T-helper 22 cell (primary cell): Measurements from ENCODE around the gene MYH3.

Experiments used
- DNase-seq: peaks from one replicate; pipeline ENCODE4 v3.0.0-alpha.2; 2020; ENCODE audit warnings: low read depth

The MYH3 gene

GRCh38 chr17:10648956-10649355, 8.2 kb downstream of the MYH3 start:
- DNase-seq = no peak

DNA sequence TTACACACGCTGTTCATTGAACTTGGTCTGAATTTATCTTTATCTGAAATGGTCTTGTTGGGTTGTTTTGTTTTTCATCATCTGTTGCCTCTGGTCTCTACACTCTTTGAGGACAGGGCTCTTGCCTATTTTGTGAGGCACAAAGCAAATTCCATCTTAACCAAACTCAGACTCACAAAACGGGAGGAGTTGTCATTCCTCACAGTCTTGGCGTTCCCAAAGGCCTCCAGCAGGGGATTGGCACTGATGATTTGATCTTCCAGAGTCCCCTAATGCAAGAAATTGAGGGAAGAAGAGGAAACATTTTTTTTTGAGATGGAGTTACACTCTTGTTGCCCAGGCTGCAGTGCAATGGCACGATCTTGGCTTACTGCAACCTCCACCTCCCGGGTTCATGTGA, 8.7 kb downstream of the MYH3 start:
- DNase-seq = no peak

DNA sequence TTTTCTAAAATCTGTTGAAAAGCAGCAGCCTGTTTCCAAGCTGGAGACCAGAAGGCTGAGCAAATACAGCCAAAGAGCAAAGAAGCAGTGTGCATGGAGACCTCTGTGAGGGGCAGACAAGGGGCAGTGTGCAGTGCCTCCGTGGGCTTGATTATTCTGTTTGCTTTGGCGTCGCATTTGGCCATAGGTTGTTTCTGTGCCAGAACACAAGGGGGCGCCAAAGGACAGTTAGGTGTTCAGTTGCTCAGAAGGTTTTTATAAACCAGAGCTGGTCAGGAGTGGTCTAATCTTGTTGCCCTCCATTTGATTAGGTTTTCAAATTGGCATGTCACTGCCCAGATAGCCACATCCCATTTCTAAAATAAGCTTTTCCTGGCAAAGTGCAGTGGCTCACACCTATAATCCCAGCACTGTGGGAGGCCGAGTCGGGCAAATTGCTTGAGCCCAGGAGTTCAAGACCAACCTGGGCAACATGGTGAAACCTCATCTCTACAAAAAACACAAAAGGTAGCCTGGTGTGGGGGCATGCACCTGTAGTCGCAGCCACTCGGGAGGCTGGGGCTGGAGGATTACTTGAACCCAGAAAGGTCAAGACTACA, 10.6 kb downstream of the MYH3 start:
- peak; percentile 32 for DNase-seq

DNA sequence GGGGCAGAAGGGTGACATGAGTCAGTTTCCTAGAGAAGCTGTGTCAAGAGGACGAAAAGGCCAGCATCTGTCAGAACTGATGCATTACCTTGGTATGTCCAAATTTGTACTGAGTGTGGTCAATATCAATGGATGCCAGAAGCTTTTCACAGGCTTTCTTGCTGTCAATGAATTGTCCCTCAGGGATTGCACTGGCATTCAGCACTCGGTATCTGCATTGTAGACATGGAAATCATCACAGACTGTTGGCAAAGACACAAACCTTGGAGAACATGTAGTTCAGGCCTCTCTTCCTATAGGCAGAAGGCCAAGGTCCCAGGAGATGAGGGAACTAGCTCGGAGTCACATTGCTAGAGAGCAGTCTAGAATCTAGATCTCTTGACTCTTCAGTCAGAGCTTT, 16.6 kb downstream of the MYH3 start:
- DNase-seq = no peak

GRCh38 chr17:10638151-10638550, 19.0 kb downstream of the MYH3 start:
- no peak for DNase-seq

GRCh38 chr17:10635290-10635689, 21.8 kb downstream of the MYH3 start:
- no peak for DNase-seq

GRCh38 chr17:10633738-10634379, 23.2 kb downstream of the MYH3 start:
- no peak for DNase-seq

DNA sequence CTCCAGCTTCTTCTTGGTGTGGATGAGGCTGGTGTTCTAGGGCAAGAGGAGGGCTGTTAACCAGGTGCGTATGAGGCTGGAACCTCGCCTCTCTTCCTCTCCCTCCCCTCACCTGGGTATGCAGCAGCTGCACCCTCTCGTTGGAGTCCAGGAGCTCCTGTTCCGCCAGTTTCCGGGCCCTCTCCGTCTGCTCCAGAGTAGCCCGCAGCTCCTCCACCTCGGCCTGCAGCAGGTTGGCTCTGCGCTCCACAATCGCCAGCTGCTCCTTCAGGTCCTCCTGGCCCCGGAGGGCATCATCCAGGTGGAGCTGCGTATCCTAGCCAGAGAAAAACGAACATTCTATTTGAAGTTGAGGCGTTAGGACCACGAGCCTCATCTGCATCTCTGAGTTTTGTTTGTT, 25.4 kb downstream of the MYH3 start:
- DNase-seq = no peak

GRCh38 chr17:10631048-10631700, 25.9 kb downstream of the MYH3 start:
- no peak for DNase-seq

DNA sequence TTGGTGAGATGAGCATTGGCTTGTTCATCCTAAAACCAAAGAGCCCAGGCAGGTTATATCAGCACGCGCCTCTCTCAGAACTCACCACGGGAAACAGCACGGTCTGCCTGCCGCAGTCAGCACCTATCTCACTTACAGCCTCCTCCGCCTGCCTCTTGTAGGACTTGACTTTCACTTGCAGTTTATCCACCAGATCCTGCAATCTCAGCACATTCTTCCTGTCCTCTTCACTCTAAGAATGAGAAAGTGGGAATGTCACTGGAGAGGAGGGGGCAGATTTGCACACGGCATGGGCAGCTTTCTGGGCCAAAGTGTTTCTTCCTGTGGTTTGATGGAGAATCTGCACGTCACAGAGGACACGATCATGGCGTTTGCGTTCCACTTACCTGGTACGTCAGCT, 27.4 kb downstream of the MYH3 start:
- no peak for DNase-seq

DNA sequence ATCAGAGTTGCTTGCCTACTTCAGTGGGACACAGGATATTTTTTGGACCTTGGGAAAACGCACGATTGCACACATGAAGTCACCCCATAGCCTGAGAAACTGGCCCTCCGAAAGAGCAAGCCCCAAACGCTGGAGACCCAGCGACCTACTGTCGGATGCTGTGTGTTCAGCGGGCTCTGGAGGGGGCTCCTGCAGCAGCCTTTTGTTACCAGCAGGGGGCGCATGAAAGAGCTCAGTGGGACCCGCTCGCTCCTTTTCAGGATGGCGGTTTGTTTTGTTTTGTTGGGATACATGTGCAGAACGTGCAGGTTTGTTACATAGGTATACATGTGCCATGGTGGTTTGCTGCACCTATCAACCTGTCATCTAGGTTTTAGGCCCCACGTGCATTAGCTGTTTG, 28.4 kb downstream of the MYH3 start:
- DNase-seq = no peak

- DNase-seq = no peak
Measured at GRCh38 chr17:10626390-10626789, 30.7 kb downstream of the MYH3 start.

- DNase-seq = no peak
Measured at GRCh38 chr17:10624969-10625368, 32.1 kb downstream of the MYH3 start.

GRCh38 chr17:10623737-10624338, 33.3 kb downstream of the MYH3 start:
- DNase-seq = no peak

- DNase-seq = no peak
Measured at GRCh38 chr17:10622617-10623485, 34.3 kb downstream of the MYH3 start.

- no peak for DNase-seq
Measured at GRCh38 chr17:10621397-10621796, 35.7 kb downstream of the MYH3 start.

DNA sequence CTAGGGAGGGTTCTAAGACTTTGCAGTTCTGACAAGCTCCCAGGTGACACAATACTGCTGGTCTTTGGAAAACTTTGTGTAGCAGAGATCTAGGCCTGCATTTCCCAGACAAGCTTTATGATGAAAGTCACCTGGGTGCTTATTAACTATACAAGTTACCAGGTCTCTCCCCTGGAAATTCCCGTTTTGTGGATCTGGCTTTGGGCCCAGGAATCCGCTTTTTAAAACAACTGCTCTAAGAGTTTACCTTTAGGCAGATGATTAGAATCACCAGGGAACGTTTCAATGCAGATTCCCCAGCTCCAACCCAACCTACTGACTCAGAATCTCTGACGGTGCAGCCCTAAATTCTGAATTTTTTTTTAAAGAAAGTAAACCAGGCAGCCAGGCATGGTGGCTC, 36.3 kb downstream of the MYH3 start:
- no peak for DNase-seq

- no peak for DNase-seq
Measured at GRCh38 chr17:10618202-10618635, 38.9 kb downstream of the MYH3 start.

DNA sequence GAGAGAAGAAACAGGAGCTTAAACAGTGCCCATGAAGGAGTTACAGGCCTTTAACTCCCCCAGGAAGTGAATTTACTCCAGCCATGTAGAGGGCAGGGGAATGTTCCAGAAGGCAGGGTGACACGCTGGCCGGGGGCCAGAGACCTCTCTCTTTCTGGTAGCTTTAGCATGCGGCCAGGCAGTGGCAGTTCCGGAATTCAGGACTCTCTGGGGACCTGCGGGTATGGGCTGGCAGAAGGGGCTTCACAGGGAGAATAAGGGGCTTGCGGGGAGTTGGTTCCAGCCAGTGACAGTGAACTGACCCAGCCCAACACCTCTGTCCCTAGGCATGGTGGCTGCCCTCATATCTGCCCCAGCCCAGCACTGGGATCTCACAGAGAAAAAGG, 40.0 kb downstream of the MYH3 start:
- no peak for DNase-seq

GRCh38 chr17:10616502-10617119, 40.5 kb downstream of the MYH3 start:
- DNase-seq = peak; percentile 11

- no peak for DNase-seq
Measured at GRCh38 chr17:10614536-10615155, 42.5 kb downstream of the MYH3 start.
